ENCODE results near the gene VMA21. TPM values are rescaled to one million over a fixed set of nuclear protein-coding genes. Genes with fewer than 3 reads are reported as not detected.

The VMA21 gene
- polyA plus RNA-seq, 3 donors = 26.4 to 28.7 (median 28.7) TPM

Other genes starting within 250 kb of the VMA21 start
- gene GPR50, start 220.6 kb upstream of the VMA21 start, polyA plus RNA-seq (ENCODE audit: insufficient read length in 3 of 3) = under 1 TPM in 1 of 3 donors, not detected in 2; 0.06 TPM
- gene PASD1, start 166.5 kb downstream of the VMA21 start, polyA plus RNA-seq (ENCODE audit: insufficient read length in 3 of 3) = not detected